ENCODE results near the gene CPNE2.

DNA sequence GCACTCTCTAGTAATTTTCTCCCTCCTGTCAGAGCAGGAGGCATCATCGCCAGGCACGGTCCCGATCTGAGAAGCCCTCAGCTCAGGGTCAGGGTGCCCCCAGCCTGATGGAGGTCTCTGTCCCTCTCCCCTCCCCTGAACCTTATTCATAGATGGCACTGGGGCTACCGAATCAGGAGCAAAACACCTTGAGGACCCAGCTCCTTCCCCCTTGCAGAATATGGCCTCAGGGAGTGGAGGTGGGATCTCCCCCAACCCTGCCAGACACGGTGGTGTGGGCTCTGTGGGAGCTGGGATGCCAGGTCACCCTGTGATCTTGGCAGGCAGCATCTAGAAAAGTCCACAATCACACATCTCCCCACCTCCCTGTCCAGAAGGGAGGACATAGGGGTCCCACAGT, 2.5 kb downstream of the CPNE2 start:
- TF ChIP-seq GATA2 (IDR thresholded peaks at IDR 0.05; ENCODE audit: low read depth, low read length), result no peak
- no peak for TF ChIP-seq GATA3 (IDR thresholded peaks at IDR 0.05; ENCODE audit: low read depth, low read length)

Data from SH-SY5Y (cell line).